NCI-H1436 treated with DMSO at 0.1 percent for 48 hours (cell line): Measurements from ENCODE around the gene SMCO2.
A peak's percentile ranks its signal among the peaks of the same experiment; 100 is the strongest.

Experiments used
- DNase-seq: peaks from one replicate; lab custom pipeline; 2025; lab: John Stamatoyannopoulos, UW

SMCO2 gene

DNA sequence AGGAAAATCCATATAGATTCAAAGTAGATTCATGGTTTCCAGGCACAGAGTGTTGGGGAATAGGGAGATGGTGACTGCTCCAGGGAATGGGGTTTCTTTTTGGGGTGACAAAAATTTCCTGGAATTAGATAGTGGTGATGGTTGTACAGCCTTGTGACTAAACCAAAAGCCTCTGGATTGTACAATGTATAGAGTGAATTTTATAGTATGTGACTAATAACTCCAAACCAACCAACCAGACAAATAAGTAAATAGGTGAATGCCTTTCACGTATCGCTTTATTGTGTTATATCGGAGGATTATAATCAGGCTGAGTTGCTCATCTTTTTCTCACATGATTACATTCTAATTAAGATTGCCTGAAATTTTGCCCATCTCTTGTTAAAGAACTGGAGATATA, 52.8 kb downstream of the SMCO2 start:
- DNase-seq: no peak

DNA sequence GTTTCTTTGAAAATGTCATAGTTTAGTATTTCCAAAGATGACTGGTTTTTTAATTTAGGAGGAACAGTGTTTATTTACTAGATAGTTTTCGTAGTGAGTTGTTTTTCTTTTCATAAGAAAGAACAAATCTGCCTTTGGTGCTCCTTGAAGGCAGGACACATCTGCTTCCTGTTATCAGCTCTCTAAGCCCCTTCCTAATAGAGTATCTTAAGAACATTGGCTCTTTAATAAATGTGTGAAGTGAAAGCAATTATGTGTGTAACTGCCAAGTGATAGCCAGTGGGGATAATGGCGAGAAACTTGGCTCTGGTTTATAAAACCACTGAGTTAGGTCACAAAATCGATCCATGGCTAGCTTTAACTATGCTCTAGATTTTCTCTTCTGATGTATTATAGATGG, 54.0 kb downstream of the SMCO2 start:
- DNase-seq: no peak

DNA sequence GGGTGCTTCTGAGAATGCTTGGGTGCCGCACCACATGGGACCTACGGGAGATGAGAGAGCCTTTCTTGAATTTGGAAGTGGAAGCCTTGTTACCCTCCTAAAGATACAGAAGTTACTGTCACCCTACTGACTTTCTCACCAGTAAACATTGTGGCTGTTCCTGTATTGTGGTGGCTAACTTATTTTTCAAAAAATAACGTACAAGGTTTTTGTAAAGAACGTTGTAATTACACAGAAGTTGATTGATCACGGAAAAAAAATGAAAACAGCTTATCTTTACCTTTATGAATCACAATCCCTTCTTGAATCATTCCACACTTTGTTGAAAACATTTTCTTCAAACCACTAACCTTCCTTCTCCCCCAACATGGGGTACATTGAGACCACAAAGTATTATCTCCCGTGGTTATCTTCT, 55.5 kb downstream of the SMCO2 start:
- DNase-seq: no peak

GRCh38 chr12:27504507-27504906, 58.0 kb downstream of the SMCO2 start:
- no peak for DNase-seq

DNA sequence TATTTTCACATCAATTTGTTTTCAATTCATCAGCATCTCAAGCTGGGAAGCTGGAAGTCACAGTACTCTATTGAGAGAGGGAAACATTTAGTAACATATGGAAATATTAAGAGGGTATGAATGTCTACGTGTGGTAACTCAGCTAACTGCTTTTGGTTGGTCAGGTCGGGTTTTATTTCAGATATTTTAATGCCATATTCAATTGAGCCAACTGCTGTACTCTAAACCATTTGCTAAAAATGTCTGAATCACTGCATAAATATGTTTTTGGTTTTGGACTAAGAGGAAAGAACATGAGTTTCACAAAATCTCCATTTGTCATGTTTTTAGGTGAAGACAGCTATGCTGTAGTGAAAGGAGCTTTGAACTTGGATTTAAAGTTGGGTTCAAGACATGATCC, 58.6 kb downstream of the SMCO2 start:
- no peak for DNase-seq

DNA sequence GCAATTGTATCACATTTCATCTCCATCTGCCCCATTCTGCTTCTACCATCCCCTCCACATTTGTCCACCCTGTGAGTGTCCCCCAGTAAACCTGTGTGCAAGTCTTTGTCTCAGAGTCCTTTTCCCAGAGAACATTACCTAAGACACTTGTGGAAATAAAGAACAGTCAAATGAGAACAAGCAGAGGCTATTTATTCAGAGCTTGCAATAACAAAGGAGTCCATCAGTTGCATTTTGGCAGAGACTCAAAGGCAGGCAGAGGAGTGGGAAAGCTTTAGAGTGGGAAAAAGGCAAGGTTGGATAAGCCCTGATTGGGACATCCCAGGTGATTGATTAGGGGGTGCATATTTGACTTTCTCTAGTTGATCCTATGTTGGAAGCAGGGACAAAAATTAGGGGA, 59.2 kb downstream of the SMCO2 start:
- no peak for DNase-seq

GRCh38 chr12:27506645-27507189, 60.2 kb downstream of the SMCO2 start:
- no peak for DNase-seq

- DNase-seq: no peak
These were observed 62.3 kb downstream of the SMCO2 start for GRCh38 chr12:27508736-27509431.

GRCh38 chr12:27511031-27511722, 64.6 kb downstream of the SMCO2 start:
- DNase-seq: no peak

DNA sequence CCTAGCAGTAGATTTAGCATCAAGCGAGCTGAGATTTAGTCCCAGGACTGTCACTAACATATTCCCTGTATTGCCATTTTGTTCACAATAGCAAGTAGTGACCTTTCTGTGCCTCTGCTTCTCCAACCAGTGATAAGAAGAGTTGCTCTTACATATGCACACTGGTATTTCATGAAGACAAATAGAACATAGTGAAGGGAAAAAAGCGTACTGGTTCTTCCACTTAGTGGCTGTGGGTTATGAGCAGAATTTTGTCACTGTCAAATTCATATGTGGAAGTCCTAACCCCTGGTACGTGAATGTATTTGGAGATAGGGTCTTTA, 65.1 kb downstream of the SMCO2 start:
- DNase-seq: no peak

GRCh38 chr12:27513155-27513824, 66.8 kb downstream of the SMCO2 start:
- no peak for DNase-seq

DNA sequence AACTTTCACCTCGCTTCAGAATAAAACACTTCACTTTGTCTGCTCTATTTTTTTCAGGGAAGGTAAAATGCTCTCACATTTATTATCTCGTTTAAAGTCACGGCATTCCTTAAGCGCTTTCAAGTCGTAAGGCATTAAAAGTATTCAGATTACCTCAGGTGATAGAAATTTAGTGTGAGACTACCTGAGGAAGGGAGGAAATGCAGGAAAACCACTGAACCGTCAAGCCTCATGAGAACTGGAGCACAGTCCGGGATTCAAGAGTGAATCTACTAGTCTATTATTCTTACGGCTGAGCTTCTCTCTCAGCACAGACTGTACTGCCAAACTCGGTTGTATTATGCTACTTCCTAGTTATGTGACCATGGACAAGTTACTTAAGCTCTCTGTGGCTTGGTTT, 69.1 kb downstream of the SMCO2 start:
- no peak for DNase-seq

GRCh38 chr12:27516625-27517024, 70.1 kb downstream of the SMCO2 start:
- DNase-seq: no peak

- no peak for DNase-seq
These were observed 71.0 kb downstream of the SMCO2 start for GRCh38 chr12:27517546-27517945.

DNA sequence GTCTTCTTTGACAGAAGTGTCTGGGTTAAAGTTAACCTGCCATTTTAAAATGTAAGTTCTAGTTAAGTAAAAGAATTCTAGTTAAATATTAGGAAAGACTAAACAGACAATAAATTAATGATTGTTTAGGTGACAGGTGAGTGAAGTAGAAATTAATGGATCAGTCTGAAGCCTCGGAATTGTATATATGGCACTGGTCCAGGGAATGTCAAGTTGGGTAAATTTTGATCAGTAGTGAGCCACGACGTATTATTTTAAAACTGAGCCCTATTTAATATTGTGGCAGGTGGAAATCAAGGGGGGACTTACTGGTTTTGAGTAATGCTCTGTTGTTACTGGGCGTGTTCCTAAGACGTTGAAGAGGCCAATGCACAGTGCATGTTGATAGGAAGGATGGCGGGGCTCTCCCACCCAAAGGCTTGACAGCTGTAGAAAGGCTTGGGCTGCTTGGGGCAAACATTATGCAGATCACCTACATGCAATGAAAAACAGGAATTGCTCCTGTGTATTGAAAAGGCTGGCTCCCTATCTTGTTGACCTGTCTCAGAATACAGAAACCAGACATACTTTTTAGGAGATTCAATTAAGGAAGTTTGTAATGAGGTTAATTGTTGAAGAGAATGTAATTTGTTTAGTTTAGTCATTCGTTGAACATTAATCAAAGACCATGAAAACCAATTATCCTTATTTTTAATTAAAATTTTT, 71.6 kb downstream of the SMCO2 start:
- no peak for DNase-seq

DNA sequence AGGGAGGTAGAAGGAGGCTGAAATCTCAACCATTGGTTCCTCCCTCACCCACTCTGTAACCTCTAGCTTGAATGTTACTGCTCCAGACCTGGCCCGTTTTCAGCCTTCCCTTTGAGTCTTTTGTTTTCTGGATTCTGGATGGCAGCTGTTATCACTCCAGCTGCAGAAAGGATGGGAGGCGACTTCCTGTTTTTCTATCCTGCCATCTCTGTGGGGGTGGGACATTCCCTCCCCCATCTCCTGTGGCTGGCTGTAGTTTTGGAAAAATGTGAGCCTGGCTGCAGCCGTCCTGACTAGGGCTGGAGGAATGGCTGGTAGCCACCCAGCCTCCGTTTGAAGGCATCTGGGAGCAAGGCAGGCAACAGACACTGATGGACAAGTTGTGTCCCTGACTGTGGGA, 74.5 kb downstream of the SMCO2 start:
- DNase-seq: no peak

GRCh38 chr12:27521981-27522380, 75.4 kb downstream of the SMCO2 start:
- DNase-seq: no peak

- DNase-seq: no peak
These were observed 76.7 kb downstream of the SMCO2 start for GRCh38 chr12:27523305-27523641.

DNA sequence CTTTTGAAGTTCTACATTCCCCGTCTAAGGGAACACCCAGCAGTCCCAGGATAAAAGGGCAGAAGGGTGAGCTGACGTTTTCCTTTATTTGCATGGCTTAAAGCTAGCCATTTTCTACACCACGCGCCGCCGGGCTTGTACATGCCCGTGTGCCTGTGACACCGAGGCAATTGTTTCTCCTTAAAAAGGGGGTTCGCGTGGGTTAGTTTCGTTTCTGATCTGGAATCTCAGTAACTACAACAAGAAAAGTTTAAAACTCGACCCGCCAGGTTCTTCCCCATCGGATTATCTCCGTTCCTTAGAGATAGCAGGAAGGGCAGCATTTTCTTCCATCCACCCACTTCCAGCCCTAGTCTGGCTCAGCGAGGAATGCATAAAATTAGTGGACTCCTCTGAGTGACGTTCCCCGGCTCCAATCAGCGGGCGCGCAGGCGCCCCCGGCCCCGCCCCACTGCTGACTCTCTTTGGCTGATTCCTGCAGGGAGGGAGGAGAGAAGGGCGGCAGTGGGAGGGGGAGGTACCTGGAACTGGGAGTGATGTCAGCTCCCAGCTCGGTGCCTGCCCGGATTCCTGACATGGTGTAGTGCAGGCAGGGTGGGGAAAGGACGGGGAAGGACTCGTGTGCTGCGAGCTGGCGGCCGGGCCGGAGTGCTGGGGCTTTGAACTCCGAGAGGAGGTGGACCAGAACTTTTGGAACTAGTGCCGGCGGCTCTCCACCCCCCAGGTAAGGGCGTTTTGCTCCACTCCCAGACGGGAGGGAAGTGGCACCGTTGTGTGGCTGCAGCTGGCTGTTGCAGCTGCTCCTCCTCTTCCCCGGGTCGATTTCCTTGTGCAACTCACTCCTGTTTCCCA, 77.3 kb downstream of the SMCO2 start, which contains the start of gene PPFIBP1:
Gene PPFIBP1, plus strand, starts transcription at position 565 of the 852 bp plus-strand sequence. CDS start 109,191 bp downstream, outside the sequence.
- peak; percentile 32 for DNase-seq

DNA sequence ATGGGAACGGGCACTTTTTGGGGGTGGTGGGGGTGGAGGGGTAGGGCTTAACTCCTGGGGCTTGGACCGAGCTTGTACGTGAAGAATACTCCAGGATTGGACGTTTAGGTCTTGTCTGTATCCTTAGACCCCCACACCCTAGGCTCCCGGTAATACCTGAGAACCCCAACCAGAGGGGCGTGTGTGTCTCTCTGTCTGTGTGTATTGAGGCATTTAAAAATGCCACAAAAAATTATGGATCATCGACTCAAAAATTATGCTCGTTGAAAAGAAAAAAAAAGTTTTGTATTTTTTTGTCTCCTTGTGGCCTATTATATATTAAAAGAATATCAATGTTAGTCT, 77.9 kb downstream of the SMCO2 start:
- DNase-seq: no peak

GRCh38 chr12:27524839-27525753, 78.6 kb downstream of the SMCO2 start:
- DNase-seq: no peak
